Measurements from ENCODE around the gene PHEX.
A peak's percentile ranks its signal among the peaks of the same experiment; 100 is the strongest.

The PHEX gene

GRCh38 chrX:22032084-22032483 is at the start of gene PHEX:
Gene PHEX, plus strand, starts transcription at chrX:22032325. Its CDS starts 681 bp downstream, at chrX:22033006.
- intact Hi-C loops (cut with DNase I): no loop called here
- DNase-seq: no peak

- intact Hi-C loops (cut with DNase I): loop anchor here (5.0 kb wide), 1 partner anchor 207 kb away; no protein-coding TSS in a partner anchor
- peak in 6 of 10 donors; percentile 37 to 77 (median 54) for DNase-seq
These were observed 46.8 kb upstream of the PHEX start for GRCh38 chrX:21985332-21985777.

- DNase-seq: no peak
- intact Hi-C loops (cut with DNase I): loop anchor here (5.0 kb wide), 1 partner anchor 206 kb away; no protein-coding TSS in a partner anchor
These were observed 45.5 kb upstream of the PHEX start for GRCh38 chrX:21986596-21986995.

GRCh38 chrX:21989384-21989783 is 42.7 kb upstream of the PHEX start:
- intact Hi-C loops (cut with DNase I): loop anchor here (5.0 kb wide), 1 partner anchor 203 kb away; no protein-coding TSS in a partner anchor
- no peak for DNase-seq

- no peak for DNase-seq
- intact Hi-C loops (cut with DNase I): no loop called here
These were observed 41.3 kb upstream of the PHEX start for GRCh38 chrX:21990832-21991231.

- DNase-seq: no peak
- intact Hi-C loops (cut with DNase I): no loop called here
These were observed 40.6 kb upstream of the PHEX start for GRCh38 chrX:21991504-21991903.

- intact Hi-C loops (cut with DNase I): no loop called here
- DNase-seq: peak in 2 of 10 donors; percentile 2 to 83
These were observed 38.9 kb upstream of the PHEX start for GRCh38 chrX:21993265-21993664.

- no peak for DNase-seq
- intact Hi-C loops (cut with DNase I): no loop called here
These were observed 35.2 kb upstream of the PHEX start for GRCh38 chrX:21996872-21997455.

- intact Hi-C loops (cut with DNase I): no loop called here
- no peak for DNase-seq
These were observed 34.1 kb upstream of the PHEX start for GRCh38 chrX:21998037-21998436.

GRCh38 chrX:22004866-22005265 is 27.3 kb upstream of the PHEX start:
- DNase-seq: no peak
- intact Hi-C loops (cut with DNase I): no loop called here

- DNase-seq: no peak
- intact Hi-C loops (cut with DNase I): no loop called here
These were observed 20.1 kb upstream of the PHEX start for GRCh38 chrX:22012051-22012450.

GRCh38 chrX:22012931-22013330 is 19.2 kb upstream of the PHEX start:
- no peak for DNase-seq
- intact Hi-C loops (cut with DNase I): no loop called here

GRCh38 chrX:22015139-22015750 is 16.9 kb upstream of the PHEX start:
- intact Hi-C loops (cut with DNase I): no loop called here
- no peak for DNase-seq

- no peak for DNase-seq
- intact Hi-C loops (cut with DNase I): no loop called here
These were observed 10.3 kb upstream of the PHEX start for GRCh38 chrX:22021751-22022324.

- intact Hi-C loops (cut with DNase I): no loop called here
- no peak for DNase-seq
These were observed 7.5 kb upstream of the PHEX start for GRCh38 chrX:22024577-22024976.

- intact Hi-C loops (cut with DNase I): no loop called here
- DNase-seq: no peak
These were observed 6.4 kb upstream of the PHEX start for GRCh38 chrX:22025751-22026150.

GRCh38 chrX:22026731-22027130 is 5.4 kb upstream of the PHEX start:
- no peak for DNase-seq
- intact Hi-C loops (cut with DNase I): no loop called here

GRCh38 chrX:22032506-22032905 is 381 bp downstream of the PHEX start:
- intact Hi-C loops (cut with DNase I): no loop called here
- no peak for DNase-seq

GRCh38 chrX:22033818-22034217 is 1.7 kb downstream of the PHEX start:
- no peak for DNase-seq
- intact Hi-C loops (cut with DNase I): no loop called here

- intact Hi-C loops (cut with DNase I): no loop called here
- DNase-seq: no peak
These were observed 3.1 kb downstream of the PHEX start for GRCh38 chrX:22035236-22035635.

GRCh38 chrX:22037225-22037624 is 5.1 kb downstream of the PHEX start:
- intact Hi-C loops (cut with DNase I): no loop called here
- no peak for DNase-seq
